ENCODE data around the gene FGFR3.

- TF ChIP-seq, protein P1, sequence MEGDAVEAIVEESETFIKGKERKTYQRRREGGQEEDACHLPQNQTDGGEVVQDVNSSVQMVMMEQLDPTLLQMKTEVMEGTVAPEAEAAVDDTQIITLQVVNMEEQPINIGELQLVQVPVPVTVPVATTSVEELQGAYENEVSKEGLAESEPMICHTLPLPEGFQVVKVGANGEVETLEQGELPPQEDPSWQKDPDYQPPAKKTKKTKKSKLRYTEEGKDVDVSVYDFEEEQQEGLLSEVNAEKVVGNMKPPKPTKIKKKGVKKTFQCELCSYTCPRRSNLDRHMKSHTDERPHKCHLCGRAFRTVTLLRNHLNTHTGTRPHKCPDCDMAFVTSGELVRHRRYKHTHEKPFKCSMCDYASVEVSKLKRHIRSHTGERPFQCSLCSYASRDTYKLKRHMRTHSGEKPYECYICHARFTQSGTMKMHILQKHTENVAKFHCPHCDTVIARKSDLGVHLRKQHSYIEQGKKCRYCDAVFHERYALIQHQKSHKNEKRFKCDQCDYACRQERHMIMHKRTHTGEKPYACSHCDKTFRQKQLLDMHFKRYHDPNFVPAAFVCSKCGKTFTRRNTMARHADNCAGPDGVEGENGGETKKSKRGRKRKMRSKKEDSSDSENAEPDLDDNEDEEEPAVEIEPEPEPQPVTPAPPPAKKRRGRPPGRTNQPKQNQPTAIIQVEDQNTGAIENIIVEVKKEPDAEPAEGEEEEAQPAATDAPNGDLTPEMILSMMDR (IDR thresholded peaks at IDR 0.05): no peak
- TF ChIP-seq POLR2A (IDR thresholded peaks at IDR 0.05): no peak
These were observed 48.8 kb downstream of the FGFR3 start for GRCh38 chr4:1841887-1842210.

Data from heart left ventricle (tissue), 13 donors.